ENCODE results near the gene FSD2. TPM values are rescaled to one million over a fixed set of nuclear protein-coding genes. Genes with fewer than 3 reads are reported as not detected.

Gene FSD2
- total and polyA plus RNA-seq, 9 of the 15 experiments (the other 6 are each of a cell fraction or from before 2014, with no cell fraction given), result 0.01 to 0.06 TPM; not detected in 7

GRCh38 chr15:82840166-82840565 lies 34.3 kb upstream of the FSD2 start (continued):
- TF ChIP-seq ARID3B (CRISPR knock-in tag; IDR thresholded peaks at IDR 0.05; ENCODE audit: borderline replicate concordance), result no peak
- TF ChIP-seq ZNF395 (CRISPR knock-in tag; IDR thresholded peaks at IDR 0.05), result no peak

- no peaks in the 10 kb centered on the region for H3K27me3 ChIP-seq (ENCODE audit: control insufficient read depth in 2 of 2, insufficient read depth in 2 of 2, low read length in 2 of 2)
- H3K9ac ChIP-seq (ENCODE audit: insufficient read depth in 1 of 2, low read depth in 2 of 2, low read length in 2 of 2), result no peak overlapping the region
- H3K79me2 ChIP-seq (ENCODE audit: control insufficient read depth, insufficient read depth, low read length), result no peaks in the 10 kb centered on the region
- FAIRE-seq (no peak), DNase-seq (ENCODE audit: extremely low read depth in 1 of 4, low spot score in 3 of 4) (no peak), ATAC-seq (no peak)
- no peak overlapping the region for H3K4me3 ChIP-seq
- intact Hi-C loops (cut with micrococcal nuclease) (no loop called here), in situ Hi-C loops (cut with MboI) (no loop called here)
- no TSS peak for BruUV-seq (replicated peaks)
- CTCF ChIA-PET (ENCODE audit: low intra/inter-chr PET ratio), result no interaction called here
- no peak overlapping the region for H3K27ac ChIP-seq (ENCODE audit: extremely low read depth, low read depth, low read length)
- POLR2A ChIA-PET, result interaction anchor here (3.4 kb wide), 1 partner anchor 9 kb away, joined by 14 read pairs; no protein-coding TSS in a partner anchor
- H3K36me3 ChIP-seq (ENCODE audit: control insufficient read depth, insufficient read depth, low read length), result peaks cover 19% of the 10 kb centered on the region; the same call in 2 of the 3 replicates
- H3K4me2 ChIP-seq (ENCODE audit: insufficient read depth, low read length), result no peak overlapping the region
- no peaks in the 10 kb centered on the region for H3K9me1 ChIP-seq (ENCODE audit: control insufficient read depth, insufficient read depth, low read length)
- H3K4me1 ChIP-seq (replicated peaks in 1 of 2; ENCODE audit: control insufficient read depth in 2 of 2, insufficient read depth in 2 of 2, low read length in 2 of 2), result no peaks in the 10 kb centered on the region
- H3K9me3 ChIP-seq (replicated peaks; ENCODE audit: control insufficient read depth, insufficient read depth, low read depth, low read length), result no peaks in the 10 kb centered on the region; the same call in 1 of the 2 replicates
- no peaks in the 10 kb centered on the region for H4K20me1 ChIP-seq (replicated peaks; ENCODE audit: control insufficient read depth, insufficient read depth, low read length)
- no peak overlapping the region for H2AFZ ChIP-seq (ENCODE audit: low read depth, low read length)
- TF ChIP-seq GATA2 (CRISPR knock-in tag; IDR thresholded peaks at IDR 0.05) (no peak), ZBTB7A (IDR thresholded peaks at IDR 0.05; ENCODE audit: borderline replicate concordance, control insufficient read depth, low read depth, low read length) (no peak), ZNF76 (CRISPR knock-in tag; IDR thresholded peaks at IDR 0.05; ENCODE audit: borderline replicate concordance) (no peak), GTF2B (IDR thresholded peaks at IDR 0.05; ENCODE audit: extremely low read depth, insufficient read length) (no peak), ARHGAP35 (IDR thresholded peaks at IDR 0.05; ENCODE audit: partially characterized antibody) (no peak), TAF15 (IDR thresholded peaks at IDR 0.05; ENCODE audit: low read depth, low read length) (no peak), BCOR (IDR thresholded peaks at IDR 0.05) (no peak), POU5F1 (IDR thresholded peaks at IDR 0.05; ENCODE audit: borderline replicate concordance, low read depth, low read length, partially characterized antibody) (no peak), ADNP (tag; IDR thresholded peaks at IDR 0.05) (no peak), STAT5B (CRISPR knock-in tag; IDR thresholded peaks at IDR 0.05) (no peak), PRDM10 (IDR thresholded peaks at IDR 0.05; ENCODE audit: partially characterized antibody) (no peak), TFAM (CRISPR knock-in tag; conservative IDR thresholded peaks at IDR 0.05) (no peak), FOXJ2 (tag; IDR thresholded peaks at IDR 0.05) (no peak)
These were observed 33.3 kb upstream of the FSD2 start for GRCh38 chr15:82839136-82839535.
